ENCODE data around the gene ZNF664.

The ZNF664 gene

DNA sequence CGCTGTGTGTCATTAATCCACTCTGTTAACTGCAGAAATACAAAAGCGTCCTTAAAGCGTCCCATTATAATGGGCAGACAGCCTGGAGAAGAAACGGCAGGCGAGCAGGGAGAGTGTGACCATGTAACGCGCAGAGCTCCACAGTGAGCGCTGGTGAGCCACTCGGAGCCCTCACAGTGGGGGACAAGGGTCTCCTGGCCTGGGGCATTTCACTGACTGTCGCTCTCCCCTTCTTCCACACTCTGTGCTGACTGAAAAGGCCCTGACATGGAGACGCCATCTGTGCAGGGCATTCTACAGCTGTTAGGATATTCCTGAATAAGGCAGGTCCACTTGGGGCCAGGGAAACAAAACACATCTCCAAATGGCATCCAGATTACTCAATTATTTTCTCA lies 24.6 kb upstream of the ZNF664 start:
- Histone ChIP-seq H3K36me3 (peaks cover 1 to 34% (median 25%) of the 10 kb centered on the region in 3 donors), H3K27me3 (no peaks in the 10 kb centered on the region), H3K9me3 (no peaks in the 10 kb centered on the region), H3K27ac (no peak overlapping the region), H3K4me3 (no peak overlapping the region), H3K4me1 (peaks cover 0 to 31% (median 18%) of the 10 kb centered on the region in 4 donors)
- DNase-seq = no peak
- intact Hi-C loops (cut with DNase I; ENCODE audit: low total_unique reads) = no loop called here
- TF ChIP-seq, protein P1, sequence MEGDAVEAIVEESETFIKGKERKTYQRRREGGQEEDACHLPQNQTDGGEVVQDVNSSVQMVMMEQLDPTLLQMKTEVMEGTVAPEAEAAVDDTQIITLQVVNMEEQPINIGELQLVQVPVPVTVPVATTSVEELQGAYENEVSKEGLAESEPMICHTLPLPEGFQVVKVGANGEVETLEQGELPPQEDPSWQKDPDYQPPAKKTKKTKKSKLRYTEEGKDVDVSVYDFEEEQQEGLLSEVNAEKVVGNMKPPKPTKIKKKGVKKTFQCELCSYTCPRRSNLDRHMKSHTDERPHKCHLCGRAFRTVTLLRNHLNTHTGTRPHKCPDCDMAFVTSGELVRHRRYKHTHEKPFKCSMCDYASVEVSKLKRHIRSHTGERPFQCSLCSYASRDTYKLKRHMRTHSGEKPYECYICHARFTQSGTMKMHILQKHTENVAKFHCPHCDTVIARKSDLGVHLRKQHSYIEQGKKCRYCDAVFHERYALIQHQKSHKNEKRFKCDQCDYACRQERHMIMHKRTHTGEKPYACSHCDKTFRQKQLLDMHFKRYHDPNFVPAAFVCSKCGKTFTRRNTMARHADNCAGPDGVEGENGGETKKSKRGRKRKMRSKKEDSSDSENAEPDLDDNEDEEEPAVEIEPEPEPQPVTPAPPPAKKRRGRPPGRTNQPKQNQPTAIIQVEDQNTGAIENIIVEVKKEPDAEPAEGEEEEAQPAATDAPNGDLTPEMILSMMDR (IDR thresholded peaks at IDR 0.05) = no peak

DNA sequence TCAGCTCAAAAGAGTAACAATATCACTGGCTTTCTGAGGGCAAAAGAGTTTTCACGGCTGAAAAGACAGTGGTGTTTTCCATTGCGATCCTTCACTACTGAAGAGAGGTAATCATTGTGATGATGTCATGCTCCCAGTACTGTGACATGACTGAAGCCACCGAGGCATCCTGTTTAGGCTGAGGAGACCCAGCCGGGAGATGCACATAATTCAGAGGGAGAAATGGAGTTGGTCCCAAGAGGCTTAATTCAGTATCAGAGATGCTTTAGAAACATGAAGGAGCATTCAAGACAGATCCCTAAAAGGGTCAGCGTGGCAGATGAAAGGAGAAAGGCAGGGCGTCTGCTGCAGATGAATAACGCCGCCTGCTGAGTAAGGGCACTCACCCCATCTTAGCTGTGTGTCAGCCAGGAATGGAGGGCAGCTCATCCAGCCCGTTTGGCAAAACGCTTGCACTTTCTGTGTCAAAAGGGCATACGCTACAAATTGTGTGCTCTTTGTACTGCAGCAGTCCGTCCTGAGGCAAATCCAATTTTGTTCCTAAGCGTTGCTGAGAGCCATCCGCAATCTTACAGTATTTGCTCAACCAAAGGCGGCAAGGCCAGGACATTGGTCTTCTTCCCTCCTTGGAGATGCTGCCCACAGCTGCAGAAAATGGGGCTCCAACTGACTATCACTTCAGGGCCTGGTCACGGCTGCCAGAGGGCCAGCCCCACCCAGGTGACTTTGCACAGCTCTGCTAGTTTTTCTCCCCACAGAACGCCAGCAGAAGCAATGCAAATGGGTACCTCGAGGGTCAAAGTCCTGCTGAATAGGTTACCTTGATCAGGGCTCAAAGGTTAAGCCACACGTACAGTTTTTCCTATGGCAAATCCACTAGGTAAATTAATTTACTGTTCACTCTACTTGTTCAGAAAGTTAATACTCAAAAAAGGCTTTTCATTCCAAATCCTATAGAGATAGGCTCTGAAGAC lies 23.9 kb upstream of the ZNF664 start:
- intact Hi-C loops (cut with DNase I; ENCODE audit: low total_unique reads) = no loop called here
- Histone ChIP-seq H3K9me3 (no peaks in the 10 kb centered on the region), H3K27ac (no peak overlapping the region), H3K36me3 (peaks cover 0 to 27% (median 18%) of the 10 kb centered on the region in 3 donors), H3K4me1 (peaks cover 0 to 31% (median 18%) of the 10 kb centered on the region in 4 donors), H3K4me3 (no peak overlapping the region), H3K27me3 (no peaks in the 10 kb centered on the region)
- TF ChIP-seq, protein P1 (IDR thresholded peaks at IDR 0.05) = no peak
- no peak for DNase-seq

DNA sequence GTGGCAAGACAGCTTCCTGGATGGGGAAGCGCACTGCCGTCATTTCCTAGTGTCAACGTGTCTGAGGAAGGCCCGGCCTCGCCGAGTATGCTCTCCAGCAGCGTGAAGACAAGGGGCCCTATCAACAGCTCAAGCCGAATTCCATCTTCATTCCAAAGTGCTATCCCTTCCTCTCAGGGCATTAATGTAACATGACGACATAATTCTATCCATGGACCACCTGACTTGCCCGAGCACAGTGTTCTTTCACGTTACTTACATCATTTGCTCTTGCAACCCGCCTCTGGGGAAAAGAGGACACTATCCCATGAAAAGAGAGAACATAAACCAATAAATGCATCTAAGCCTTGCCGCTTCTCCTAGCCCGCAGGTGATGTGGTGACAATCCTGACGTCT lies 23.2 kb upstream of the ZNF664 start:
- TF ChIP-seq, protein P1 (IDR thresholded peaks at IDR 0.05) = no peak
- H3K27ac ChIP-seq = no peak overlapping the region
- H3K27me3 ChIP-seq = no peaks in the 10 kb centered on the region
- peaks cover 0 to 31% (median 18%) of the 10 kb centered on the region in 4 donors for H3K4me1 ChIP-seq
- intact Hi-C loops (cut with DNase I; ENCODE audit: low total_unique reads) = no loop called here
- H3K36me3 ChIP-seq = peaks cover 0 to 20% (median 11%) of the 10 kb centered on the region in 3 donors
- H3K4me3 ChIP-seq = no peak overlapping the region
- DNase-seq = no peak
- no peaks in the 10 kb centered on the region for H3K9me3 ChIP-seq

DNA sequence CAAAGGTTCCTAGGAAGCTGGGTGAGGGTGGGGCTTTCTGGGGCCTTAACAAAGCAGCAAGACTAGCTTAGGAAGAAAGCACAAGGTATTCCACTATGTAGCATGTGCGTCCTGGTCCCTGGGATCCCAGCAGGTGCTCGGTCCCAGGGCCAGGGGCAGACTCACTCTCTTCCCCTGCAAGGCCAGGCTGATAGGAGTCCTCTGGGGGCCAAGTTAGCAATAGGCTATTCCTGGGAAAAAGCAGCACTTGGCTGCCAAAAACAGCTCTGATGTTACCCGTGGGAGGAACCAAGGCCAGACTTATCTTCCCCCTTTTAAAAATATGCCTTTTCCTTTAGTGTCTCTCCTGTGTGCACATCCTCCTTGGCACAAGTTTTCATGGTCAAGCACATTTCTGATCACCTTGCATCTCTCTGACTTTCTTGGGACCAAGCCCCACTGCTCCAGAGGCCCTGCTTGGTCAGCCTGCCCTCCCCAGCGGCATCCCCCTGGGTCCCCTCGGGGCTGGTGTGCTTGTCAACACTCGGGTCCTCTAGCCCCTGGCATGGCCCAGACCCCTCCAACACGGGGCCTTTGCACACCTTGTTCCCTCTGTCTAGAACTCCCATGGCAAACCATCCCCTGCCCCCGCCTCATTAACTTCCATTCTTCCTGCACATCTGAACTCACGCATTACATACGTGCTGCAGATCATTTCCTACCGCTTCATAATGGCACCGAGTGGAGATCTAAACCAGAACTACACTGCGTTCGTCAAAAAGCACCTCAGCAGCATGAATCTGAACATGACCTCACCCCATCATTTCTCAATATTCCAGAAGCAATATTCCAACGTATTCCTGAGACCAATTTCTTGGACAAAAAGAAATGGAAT lies 22.3 kb upstream of the ZNF664 start:
- TF ChIP-seq, protein P1 (IDR thresholded peaks at IDR 0.05) = no peak
- Histone ChIP-seq H3K9me3 (no peaks in the 10 kb centered on the region), H3K4me3 (no peak overlapping the region), H3K27me3 (no peaks in the 10 kb centered on the region), H3K4me1 (peaks cover 0 to 31% (median 17%) of the 10 kb centered on the region in 4 donors), H3K36me3 (peaks cover 0 to 11% (median 2%) of the 10 kb centered on the region in 3 donors), H3K27ac (no peak overlapping the region)
- DNase-seq = no peak
- intact Hi-C loops (cut with DNase I; ENCODE audit: low total_unique reads) = no loop called here

DNA sequence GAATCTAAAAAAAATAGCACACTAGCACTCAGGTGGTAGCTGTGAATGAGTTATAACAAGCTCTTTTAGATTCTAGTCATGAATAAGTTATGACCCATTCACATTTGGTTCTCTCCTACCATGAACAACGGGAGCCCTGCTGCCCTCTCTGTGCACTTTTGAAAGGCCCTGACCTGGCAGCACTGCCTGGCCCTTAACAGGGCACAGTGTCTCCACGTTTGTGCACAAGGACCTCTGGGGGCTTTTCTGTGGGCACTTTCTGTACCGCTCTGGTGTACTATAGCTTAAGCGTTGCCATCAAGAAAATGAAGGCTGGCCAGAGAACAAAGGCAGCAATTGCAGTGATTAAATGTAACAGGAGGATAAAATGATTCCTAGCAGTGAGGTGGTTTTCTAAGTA lies 21.5 kb upstream of the ZNF664 start:
- H3K4me1 ChIP-seq = peaks cover 0 to 31% (median 15%) of the 10 kb centered on the region in 4 donors
- H3K27ac ChIP-seq = no peak overlapping the region

More for the DNA sequence above, 21.5 kb upstream of the ZNF664 start:
- H3K9me3 ChIP-seq = no peaks in the 10 kb centered on the region
- no peaks in the 10 kb centered on the region for H3K27me3 ChIP-seq
- peaks cover 0 to 10% (median 0%) of the 10 kb centered on the region in 3 donors for H3K36me3 ChIP-seq
- no peak for DNase-seq
- H3K4me3 ChIP-seq = no peak overlapping the region
- TF ChIP-seq, protein P1 (IDR thresholded peaks at IDR 0.05) = no peak
- intact Hi-C loops (cut with DNase I; ENCODE audit: low total_unique reads) = no loop called here

All from tibial artery (tissue), 4 donors.